Thyroid gland (tissue), 4 donors: ENCODE data around the gene EIF2AK3.

Source experiments
- CTCF ChIP-seq, 6 experiments: fragments of 200-600 bp in 3 of 6; fragments of 450-650 bp in 3 of 6; sonication (generic) in 3 of 6; IDR thresholded peaks; one replicate each; pipeline ENCODE4 v1.5.1; 2016 to 2019; ENCODE audit warnings: antibody characterized with exemption in 6 of 6, mild to moderate bottlenecking in 2 of 6, inconsistent platforms in 1 of 6, moderate library complexity in 1 of 6
- POLR2A ChIP-seq, 2 donors: fragments of 450-650 bp; IDR thresholded peaks; one replicate each; pipeline ENCODE4 v1.6.1; 2017; ENCODE audit warnings: antibody characterized with exemption in 2 of 2, mild to moderate bottlenecking in 2 of 2, moderate library complexity in 1 of 2

- no peak for TF ChIP-seq CTCF (IDR thresholded peaks at IDR 0.05)
- TF ChIP-seq POLR2A (IDR thresholded peaks at IDR 0.05) = no peak
These were observed 64.1 kb downstream of the EIF2AK3 start for GRCh38 chr2:88563129-88563528.
